HepG2 (cell line): Measurements from ENCODE around the gene ACOT4. TPM values are rescaled to one million over a fixed set of nuclear protein-coding genes. Genes with fewer than 3 reads are reported as not detected.

Source experiments
- AGO1 ChIP-seq: fragments of 200-400 bp; formaldehyde crosslinking; IDR thresholded peaks from 2 replicates; pipeline ENCODE4 v1.6.1; 2017; ENCODE audit warnings: mild to moderate bottlenecking, low read depth, low read length, moderate library complexity; ENCODE audit not compliant: poor library complexity, severe bottlenecking
- EED ChIP-seq: sonication (generic); formaldehyde crosslinking; IDR thresholded peaks from 2 replicates; pipeline ENCODE4 v1.5.0; 2020; ENCODE audit warnings: mild to moderate bottlenecking, missing genetic modification reagents
- GFI1 ChIP-seq: sonication (generic); formaldehyde crosslinking; IDR thresholded peaks from 2 replicates; pipeline ENCODE4 v1.5.0; 2020; ENCODE audit warnings: missing genetic modification reagents, mild to moderate bottlenecking, borderline replicate concordance
- HOXA5 ChIP-seq: sonication (generic); formaldehyde crosslinking; IDR thresholded peaks from 2 replicates; pipeline ENCODE4 v1.4.0; 2020; ENCODE audit warnings: missing genetic modification reagents
- KDM2A ChIP-seq: sonication (generic); formaldehyde crosslinking; IDR thresholded peaks from 2 replicates; pipeline ENCODE4 v1.4.0; 2020; ENCODE audit warnings: low read depth, missing genetic modification reagents, borderline replicate concordance
- NR1H2 ChIP-seq: sonication (generic); formaldehyde crosslinking; IDR thresholded peaks from 2 replicates; pipeline ENCODE4 v1.8.1; 2022; ENCODE audit warnings: low read depth, missing genetic modification reagents, borderline replicate concordance
- PITX1 ChIP-seq: sonication (generic); formaldehyde crosslinking; IDR thresholded peaks from 2 replicates; pipeline ENCODE4 v1.5.1; 2020; ENCODE audit warnings: mild to moderate bottlenecking, missing genetic modification reagents
- RCOR2 ChIP-seq: IDR thresholded peaks from 2 replicates; pipeline ENCODE4 v1.6.1; 2016; ENCODE audit warnings: missing biosample characterization, missing genetic modification reagents
- TOPORS ChIP-seq: sonication (generic); formaldehyde crosslinking; IDR thresholded peaks from 2 replicates; pipeline ENCODE4 v1.8.0; 2023; ENCODE audit warnings: mild to moderate bottlenecking, missing genetic modification reagents
- TRIM24 ChIP-seq: sonication (generic); formaldehyde crosslinking; IDR thresholded peaks from 2 replicates; pipeline ENCODE4 v1.8.0; 2022; ENCODE audit warnings: mild to moderate bottlenecking, missing genetic modification reagents
- ZNF282 ChIP-seq: fragments of 450-650 bp; IDR thresholded peaks from 2 replicates; pipeline ENCODE4 v1.6.1; 2018; ENCODE audit not compliant: partially characterized antibody
- ZNF761 ChIP-seq: sonication (generic); formaldehyde crosslinking; conservative IDR thresholded peaks from 2 replicates; pipeline ENCODE4 v1.4.0; 2020; ENCODE audit warnings: mild to moderate bottlenecking, missing genetic modification reagents
- ZNF792 ChIP-seq: IDR thresholded peaks from 2 replicates; pipeline ENCODE4 v1.6.1; 2016
- ZSCAN20 ChIP-seq: sonication (generic); formaldehyde crosslinking; IDR thresholded peaks from 2 replicates; pipeline ENCODE4 v1.4.0; 2020; ENCODE audit warnings: missing genetic modification reagents, mild to moderate bottlenecking, borderline replicate concordance
- polyA plus RNA-seq, 8 experiments: library from polyadenylated mRNA; depleted of rRNA in 3 of 8; stranded (reverse) in 7 of 8; unstranded in 1 of 8; fragments of >200 nt; fragmentation: Illumina TruSeq in 4 of 8; extraction: Trizol in 4 of 8; gene quantifications; 2 replicates each; pipeline versions ENCODE4 v1.2.1 to v1.2.3, GENCODE V29; 2011 to 2016; ENCODE audit warnings: low read depth in 4 of 8, missing spikeins in 1 of 8, mixed read lengths in 1 of 8; ENCODE audit not compliant: insufficient read depth in 1 of 8
- total RNA-seq, 5 experiments: library from RNA; depleted of rRNA; stranded (reverse); fragments of >200 nt; fragmentation: Illumina TruSeq; extraction: Trizol; gene quantifications; 2 replicates each; pipeline ENCODE4 v1.2.3, GENCODE V29; 2016; ENCODE audit warnings: low read depth in 1 of 5
- TF ChIP-seq, protein P1 (sequence below): sonication (generic); formaldehyde crosslinking; IDR thresholded peaks from 2 replicates; pipeline ENCODE4 v1.4.0; 2020; ENCODE audit warnings: missing genetic modification reagents, borderline replicate concordance
- TF ChIP-seq, protein P2 (sequence below): IDR thresholded peaks from 2 replicates; pipeline ENCODE4 v1.4.0; 2020; ENCODE audit warnings: mild to moderate bottlenecking, missing genetic modification reagents
- TF ChIP-seq, protein P3 (sequence below): IDR thresholded peaks from 2 replicates; pipeline ENCODE4 v1.6.1; 2016; ENCODE audit warnings: mild to moderate bottlenecking
- TF ChIP-seq, protein P4 (sequence below): IDR thresholded peaks from 2 replicates; pipeline ENCODE4 v1.6.1; 2016

ACOT4 gene
- total and polyA plus RNA-seq, 2 of the 13 experiments (the other 11 are each of a cell fraction or from before 2014, with no cell fraction given), result 0.04 to 0.05 TPM

DNA sequence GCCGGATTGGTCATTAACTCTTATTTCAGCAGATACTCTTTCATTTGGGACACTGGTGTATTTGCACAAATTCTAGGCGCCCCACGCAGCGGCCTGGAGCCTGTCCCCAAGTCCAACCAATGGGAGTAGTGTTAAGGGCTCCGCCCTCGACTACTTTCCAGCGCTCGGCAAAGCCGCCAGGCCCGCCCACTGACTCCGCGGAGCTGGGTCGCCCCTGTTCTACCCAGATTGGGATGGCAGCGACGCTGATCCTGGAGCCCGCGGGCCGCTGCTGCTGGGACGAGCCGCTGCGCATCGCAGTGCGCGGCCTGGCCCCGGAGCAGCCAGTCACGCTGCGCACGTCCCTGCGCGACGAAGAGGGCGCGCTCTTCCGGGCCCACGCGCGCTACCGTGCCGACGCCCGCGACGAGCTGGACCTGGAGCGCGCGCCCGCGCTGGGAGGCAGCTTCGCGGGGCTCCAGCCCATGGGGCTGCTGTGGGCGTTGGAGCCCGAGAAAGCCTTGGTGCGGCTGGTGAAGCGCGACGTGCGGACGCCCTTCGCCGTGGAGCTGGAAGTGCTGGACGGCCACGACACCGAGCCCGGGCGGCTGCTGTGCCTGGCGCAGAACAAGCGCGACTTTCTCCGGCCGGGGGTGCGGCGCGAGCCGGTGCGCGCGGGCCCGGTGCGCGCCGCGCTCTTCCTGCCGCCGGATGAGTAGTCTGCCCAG lies 20.8 kb downstream of the ACOT4 start, which contains the start of gene ACOT6 (continued):
- TF ChIP-seq, protein P1, sequence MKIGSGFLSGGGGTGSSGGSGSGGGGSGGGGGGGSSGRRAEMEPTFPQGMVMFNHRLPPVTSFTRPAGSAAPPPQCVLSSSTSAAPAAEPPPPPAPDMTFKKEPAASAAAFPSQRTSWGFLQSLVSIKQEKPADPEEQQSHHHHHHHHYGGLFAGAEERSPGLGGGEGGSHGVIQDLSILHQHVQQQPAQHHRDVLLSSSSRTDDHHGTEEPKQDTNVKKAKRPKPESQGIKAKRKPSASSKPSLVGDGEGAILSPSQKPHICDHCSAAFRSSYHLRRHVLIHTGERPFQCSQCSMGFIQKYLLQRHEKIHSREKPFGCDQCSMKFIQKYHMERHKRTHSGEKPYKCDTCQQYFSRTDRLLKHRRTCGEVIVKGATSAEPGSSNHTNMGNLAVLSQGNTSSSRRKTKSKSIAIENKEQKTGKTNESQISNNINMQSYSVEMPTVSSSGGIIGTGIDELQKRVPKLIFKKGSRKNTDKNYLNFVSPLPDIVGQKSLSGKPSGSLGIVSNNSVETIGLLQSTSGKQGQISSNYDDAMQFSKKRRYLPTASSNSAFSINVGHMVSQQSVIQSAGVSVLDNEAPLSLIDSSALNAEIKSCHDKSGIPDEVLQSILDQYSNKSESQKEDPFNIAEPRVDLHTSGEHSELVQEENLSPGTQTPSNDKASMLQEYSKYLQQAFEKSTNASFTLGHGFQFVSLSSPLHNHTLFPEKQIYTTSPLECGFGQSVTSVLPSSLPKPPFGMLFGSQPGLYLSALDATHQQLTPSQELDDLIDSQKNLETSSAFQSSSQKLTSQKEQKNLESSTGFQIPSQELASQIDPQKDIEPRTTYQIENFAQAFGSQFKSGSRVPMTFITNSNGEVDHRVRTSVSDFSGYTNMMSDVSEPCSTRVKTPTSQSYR (CRISPR knock-in tag), result no peak
- TF ChIP-seq TRIM24, result no peak
- TF ChIP-seq, protein P2, sequence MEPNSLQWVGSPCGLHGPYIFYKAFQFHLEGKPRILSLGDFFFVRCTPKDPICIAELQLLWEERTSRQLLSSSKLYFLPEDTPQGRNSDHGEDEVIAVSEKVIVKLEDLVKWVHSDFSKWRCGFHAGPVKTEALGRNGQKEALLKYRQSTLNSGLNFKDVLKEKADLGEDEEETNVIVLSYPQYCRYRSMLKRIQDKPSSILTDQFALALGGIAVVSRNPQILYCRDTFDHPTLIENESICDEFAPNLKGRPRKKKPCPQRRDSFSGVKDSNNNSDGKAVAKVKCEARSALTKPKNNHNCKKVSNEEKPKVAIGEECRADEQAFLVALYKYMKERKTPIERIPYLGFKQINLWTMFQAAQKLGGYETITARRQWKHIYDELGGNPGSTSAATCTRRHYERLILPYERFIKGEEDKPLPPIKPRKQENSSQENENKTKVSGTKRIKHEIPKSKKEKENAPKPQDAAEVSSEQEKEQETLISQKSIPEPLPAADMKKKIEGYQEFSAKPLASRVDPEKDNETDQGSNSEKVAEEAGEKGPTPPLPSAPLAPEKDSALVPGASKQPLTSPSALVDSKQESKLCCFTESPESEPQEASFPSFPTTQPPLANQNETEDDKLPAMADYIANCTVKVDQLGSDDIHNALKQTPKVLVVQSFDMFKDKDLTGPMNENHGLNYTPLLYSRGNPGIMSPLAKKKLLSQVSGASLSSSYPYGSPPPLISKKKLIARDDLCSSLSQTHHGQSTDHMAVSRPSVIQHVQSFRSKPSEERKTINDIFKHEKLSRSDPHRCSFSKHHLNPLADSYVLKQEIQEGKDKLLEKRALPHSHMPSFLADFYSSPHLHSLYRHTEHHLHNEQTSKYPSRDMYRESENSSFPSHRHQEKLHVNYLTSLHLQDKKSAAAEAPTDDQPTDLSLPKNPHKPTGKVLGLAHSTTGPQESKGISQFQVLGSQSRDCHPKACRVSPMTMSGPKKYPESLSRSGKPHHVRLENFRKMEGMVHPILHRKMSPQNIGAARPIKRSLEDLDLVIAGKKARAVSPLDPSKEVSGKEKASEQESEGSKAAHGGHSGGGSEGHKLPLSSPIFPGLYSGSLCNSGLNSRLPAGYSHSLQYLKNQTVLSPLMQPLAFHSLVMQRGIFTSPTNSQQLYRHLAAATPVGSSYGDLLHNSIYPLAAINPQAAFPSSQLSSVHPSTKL, result no peak
- 0 out of 2 replicates have a peak, but pooled peaks have one; percentile 9 for TF ChIP-seq RCOR2 (CRISPR knock-in tag)
- peak; percentile 24 for TF ChIP-seq AGO1
- no peak for TF ChIP-seq ZNF282
- TF ChIP-seq ZSCAN20, result peak; percentile 49; the same call in 1 of the 2 replicates
- TF ChIP-seq, protein P3, sequence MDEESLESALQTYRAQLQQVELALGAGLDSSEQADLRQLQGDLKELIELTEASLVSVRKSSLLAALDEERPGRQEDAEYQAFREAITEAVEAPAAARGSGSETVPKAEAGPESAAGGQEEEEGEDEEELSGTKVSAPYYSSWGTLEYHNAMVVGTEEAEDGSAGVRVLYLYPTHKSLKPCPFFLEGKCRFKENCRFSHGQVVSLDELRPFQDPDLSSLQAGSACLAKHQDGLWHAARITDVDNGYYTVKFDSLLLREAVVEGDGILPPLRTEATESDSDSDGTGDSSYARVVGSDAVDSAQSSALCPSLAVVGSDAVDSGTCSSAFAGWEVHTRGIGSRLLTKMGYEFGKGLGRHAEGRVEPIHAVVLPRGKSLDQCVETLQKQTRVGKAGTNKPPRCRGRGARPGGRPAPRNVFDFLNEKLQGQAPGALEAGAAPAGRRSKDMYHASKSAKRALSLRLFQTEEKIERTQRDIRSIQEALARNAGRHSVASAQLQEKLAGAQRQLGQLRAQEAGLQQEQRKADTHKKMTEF (CRISPR knock-in tag), result no peak
- no peak for TF ChIP-seq ZNF792 (CRISPR knock-in tag)
- peak; percentile 55; the same call in 1 of the 2 replicates for TF ChIP-seq KDM2A
- TF ChIP-seq, protein P4, sequence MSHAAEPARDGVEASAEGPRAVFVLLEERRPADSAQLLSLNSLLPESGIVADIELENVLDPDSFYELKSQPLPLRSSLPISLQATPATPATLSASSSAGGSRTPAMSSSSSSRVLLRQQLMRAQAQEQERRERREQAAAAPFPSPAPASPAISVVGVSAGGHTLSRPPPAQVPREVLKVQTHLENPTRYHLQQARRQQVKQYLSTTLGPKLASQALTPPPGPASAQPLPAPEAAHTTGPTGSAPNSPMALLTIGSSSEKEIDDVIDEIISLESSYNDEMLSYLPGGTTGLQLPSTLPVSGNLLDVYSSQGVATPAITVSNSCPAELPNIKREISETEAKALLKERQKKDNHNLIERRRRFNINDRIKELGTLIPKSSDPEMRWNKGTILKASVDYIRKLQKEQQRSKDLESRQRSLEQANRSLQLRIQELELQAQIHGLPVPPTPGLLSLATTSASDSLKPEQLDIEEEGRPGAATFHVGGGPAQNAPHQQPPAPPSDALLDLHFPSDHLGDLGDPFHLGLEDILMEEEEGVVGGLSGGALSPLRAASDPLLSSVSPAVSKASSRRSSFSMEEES (CRISPR knock-in tag), result 0 out of 2 replicates have a peak, but pooled peaks have one; percentile 13
- TF ChIP-seq HOXA5 (CRISPR knock-in tag), result 0 out of 2 replicates have a peak, but pooled peaks have one; percentile 12
- TF ChIP-seq PITX1, result peak; percentile 36; the same call in 1 of the 2 replicates
- peak; percentile 44; the same call in 1 of the 2 replicates for TF ChIP-seq EED (CRISPR knock-in tag)
- TF ChIP-seq TOPORS (CRISPR knock-in tag), result peak; percentile 64; the same call in 1 of the 2 replicates
- TF ChIP-seq GFI1 (CRISPR knock-in tag), result peak; percentile 64; the same call in 1 of the 2 replicates
- 0 out of 2 replicates have a peak, but pooled peaks have one; percentile 32 for TF ChIP-seq NR1H2
- TF ChIP-seq ZNF761 (CRISPR knock-in tag), result peak; percentile 69; the same call in 1 of the 2 replicates
